ENCODE data around the gene TBC1D19.

The TBC1D19 gene

DNA sequence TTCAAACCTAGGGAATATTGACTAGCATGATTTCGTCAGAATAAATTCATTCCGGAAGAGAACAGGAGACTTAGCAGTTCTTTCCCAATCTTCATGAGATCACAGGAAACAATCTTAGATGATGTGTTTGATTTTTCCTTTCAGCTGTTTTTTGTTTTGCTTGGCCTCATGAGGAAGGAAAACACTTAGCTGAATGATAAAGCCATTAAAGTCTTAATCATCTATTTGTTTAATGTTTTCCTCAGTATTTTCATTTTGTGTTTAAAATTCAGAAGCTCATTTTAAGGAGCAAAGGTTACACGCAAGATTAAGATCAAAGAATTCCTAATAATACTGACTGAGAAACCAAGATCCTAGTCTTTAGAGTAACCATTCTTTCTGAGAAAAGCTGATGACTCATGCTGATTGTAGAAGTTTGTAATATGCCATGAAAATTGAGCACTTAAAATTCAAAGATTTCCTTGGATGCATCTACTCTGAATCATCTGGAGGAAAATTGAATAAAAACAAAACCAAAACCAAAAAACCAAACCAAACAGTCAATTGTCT, 15.4 kb upstream of the TBC1D19 start:
- no peak for DNase-seq (ENCODE audit: low read depth in 1 of 2, low spot score in 1 of 2)
- no peak overlapping the region for H3K27ac ChIP-seq (replicated peaks)
- H3K27me3 ChIP-seq (ENCODE audit: insufficient read depth, poor library complexity, severe bottlenecking) = no peaks in the 10 kb centered on the region
- no peak overlapping the region for H3K4me3 ChIP-seq (replicated peaks; ENCODE audit: insufficient read depth, low read length)
- TF ChIP-seq POLR2AphosphoS5 (IDR thresholded peaks at IDR 0.05; ENCODE audit: low read depth) (no peak), GABPA (IDR thresholded peaks at IDR 0.05; ENCODE audit: low read depth) (no peak)
- TF ChIP-seq, protein P1, sequence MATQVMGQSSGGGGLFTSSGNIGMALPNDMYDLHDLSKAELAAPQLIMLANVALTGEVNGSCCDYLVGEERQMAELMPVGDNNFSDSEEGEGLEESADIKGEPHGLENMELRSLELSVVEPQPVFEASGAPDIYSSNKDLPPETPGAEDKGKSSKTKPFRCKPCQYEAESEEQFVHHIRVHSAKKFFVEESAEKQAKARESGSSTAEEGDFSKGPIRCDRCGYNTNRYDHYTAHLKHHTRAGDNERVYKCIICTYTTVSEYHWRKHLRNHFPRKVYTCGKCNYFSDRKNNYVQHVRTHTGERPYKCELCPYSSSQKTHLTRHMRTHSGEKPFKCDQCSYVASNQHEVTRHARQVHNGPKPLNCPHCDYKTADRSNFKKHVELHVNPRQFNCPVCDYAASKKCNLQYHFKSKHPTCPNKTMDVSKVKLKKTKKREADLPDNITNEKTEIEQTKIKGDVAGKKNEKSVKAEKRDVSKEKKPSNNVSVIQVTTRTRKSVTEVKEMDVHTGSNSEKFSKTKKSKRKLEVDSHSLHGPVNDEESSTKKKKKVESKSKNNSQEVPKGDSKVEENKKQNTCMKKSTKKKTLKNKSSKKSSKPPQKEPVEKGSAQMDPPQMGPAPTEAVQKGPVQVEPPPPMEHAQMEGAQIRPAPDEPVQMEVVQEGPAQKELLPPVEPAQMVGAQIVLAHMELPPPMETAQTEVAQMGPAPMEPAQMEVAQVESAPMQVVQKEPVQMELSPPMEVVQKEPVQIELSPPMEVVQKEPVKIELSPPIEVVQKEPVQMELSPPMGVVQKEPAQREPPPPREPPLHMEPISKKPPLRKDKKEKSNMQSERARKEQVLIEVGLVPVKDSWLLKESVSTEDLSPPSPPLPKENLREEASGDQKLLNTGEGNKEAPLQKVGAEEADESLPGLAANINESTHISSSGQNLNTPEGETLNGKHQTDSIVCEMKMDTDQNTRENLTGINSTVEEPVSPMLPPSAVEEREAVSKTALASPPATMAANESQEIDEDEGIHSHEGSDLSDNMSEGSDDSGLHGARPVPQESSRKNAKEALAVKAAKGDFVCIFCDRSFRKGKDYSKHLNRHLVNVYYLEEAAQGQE (IDR thresholded peaks at IDR 0.05; ENCODE audit: insufficient replicate concordance, low read depth) = no peak

- DNase-seq (ENCODE audit: low read depth in 1 of 2, low spot score in 1 of 2) = no peak
- Histone ChIP-seq H3K4me3 (replicated peaks; ENCODE audit: insufficient read depth, low read length) (no peak overlapping the region), H3K27me3 (ENCODE audit: insufficient read depth, poor library complexity, severe bottlenecking) (no peaks in the 10 kb centered on the region), H3K27ac (replicated peaks) (no peak overlapping the region)
- TF ChIP-seq GABPA (IDR thresholded peaks at IDR 0.05; ENCODE audit: low read depth) (no peak), SPI1 (IDR thresholded peaks at IDR 0.05; ENCODE audit: borderline replicate concordance, low read depth) (no peak), POLR2AphosphoS5 (IDR thresholded peaks at IDR 0.05; ENCODE audit: low read depth) (no peak)
- TF ChIP-seq, protein P2, sequence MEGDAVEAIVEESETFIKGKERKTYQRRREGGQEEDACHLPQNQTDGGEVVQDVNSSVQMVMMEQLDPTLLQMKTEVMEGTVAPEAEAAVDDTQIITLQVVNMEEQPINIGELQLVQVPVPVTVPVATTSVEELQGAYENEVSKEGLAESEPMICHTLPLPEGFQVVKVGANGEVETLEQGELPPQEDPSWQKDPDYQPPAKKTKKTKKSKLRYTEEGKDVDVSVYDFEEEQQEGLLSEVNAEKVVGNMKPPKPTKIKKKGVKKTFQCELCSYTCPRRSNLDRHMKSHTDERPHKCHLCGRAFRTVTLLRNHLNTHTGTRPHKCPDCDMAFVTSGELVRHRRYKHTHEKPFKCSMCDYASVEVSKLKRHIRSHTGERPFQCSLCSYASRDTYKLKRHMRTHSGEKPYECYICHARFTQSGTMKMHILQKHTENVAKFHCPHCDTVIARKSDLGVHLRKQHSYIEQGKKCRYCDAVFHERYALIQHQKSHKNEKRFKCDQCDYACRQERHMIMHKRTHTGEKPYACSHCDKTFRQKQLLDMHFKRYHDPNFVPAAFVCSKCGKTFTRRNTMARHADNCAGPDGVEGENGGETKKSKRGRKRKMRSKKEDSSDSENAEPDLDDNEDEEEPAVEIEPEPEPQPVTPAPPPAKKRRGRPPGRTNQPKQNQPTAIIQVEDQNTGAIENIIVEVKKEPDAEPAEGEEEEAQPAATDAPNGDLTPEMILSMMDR (IDR thresholded peaks at IDR 0.05; ENCODE audit: insufficient read depth, low read length) = no peak
- TF ChIP-seq, protein P1 (IDR thresholded peaks at IDR 0.05; ENCODE audit: insufficient replicate concordance, low read depth) = no peak
Measured at GRCh38 chr4:26570596-26570995, 13.3 kb upstream of the TBC1D19 start.

DNA sequence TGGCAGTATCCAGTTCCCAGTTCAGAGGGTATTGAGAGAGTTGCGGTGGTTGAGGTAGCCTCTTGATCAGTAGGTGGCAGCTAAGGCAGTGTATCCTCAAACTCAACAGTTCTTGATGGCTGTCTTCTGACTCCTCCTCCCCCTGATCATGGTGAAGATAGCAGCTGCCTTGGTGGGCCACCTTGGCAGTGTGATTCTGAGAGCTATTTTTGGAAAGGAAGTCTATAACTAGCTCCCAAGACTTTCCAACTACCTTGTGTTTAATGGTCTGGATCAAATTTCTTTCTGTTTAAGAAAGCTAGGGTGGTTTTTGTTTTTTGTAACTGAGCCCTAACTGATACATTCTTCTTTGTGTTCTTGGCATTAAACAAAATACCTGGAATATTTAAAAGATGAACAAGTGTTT, 10.5 kb upstream of the TBC1D19 start:
- H3K4me3 ChIP-seq (replicated peaks; ENCODE audit: insufficient read depth, low read length) = no peak overlapping the region
- no peak overlapping the region for H3K27ac ChIP-seq (replicated peaks)
- DNase-seq (ENCODE audit: low read depth in 1 of 2, low spot score in 1 of 2) = no peak
- TF ChIP-seq, protein P2 (IDR thresholded peaks at IDR 0.05; ENCODE audit: insufficient read depth, low read length) = no peak
- no peak for TF ChIP-seq SPI1 (IDR thresholded peaks at IDR 0.05; ENCODE audit: borderline replicate concordance, low read depth)
- no peaks in the 10 kb centered on the region for H3K27me3 ChIP-seq (ENCODE audit: insufficient read depth, poor library complexity, severe bottlenecking)

DNA sequence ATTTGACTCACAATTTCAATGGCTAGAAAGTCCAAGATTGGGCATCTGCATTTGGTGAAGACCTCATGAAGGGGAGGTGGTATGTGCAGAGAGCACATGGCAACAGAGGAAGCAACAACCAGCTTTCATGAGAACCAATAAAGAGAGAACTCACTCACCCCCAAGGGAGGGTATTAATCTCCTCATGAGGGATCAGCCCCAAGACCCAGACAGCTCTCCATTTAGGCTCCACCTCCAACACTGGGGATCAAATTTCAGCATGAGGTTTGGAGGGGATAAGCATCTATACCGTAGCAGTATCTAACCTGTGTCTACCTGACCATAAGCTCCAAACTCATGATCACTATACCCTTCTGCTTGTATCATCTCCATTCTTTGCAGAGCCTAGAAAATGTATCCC, 9.3 kb upstream of the TBC1D19 start:
- Histone ChIP-seq H3K27ac (replicated peaks) (no peak overlapping the region), H3K27me3 (ENCODE audit: insufficient read depth, poor library complexity, severe bottlenecking) (no peaks in the 10 kb centered on the region), H3K4me3 (replicated peaks; ENCODE audit: insufficient read depth, low read length) (no peak overlapping the region)
- TF ChIP-seq, protein P2 (IDR thresholded peaks at IDR 0.05; ENCODE audit: insufficient read depth, low read length) = no peak
- TF ChIP-seq, protein P1 (IDR thresholded peaks at IDR 0.05; ENCODE audit: insufficient replicate concordance, low read depth) = no peak
- TF ChIP-seq SPI1 (IDR thresholded peaks at IDR 0.05; ENCODE audit: borderline replicate concordance, low read depth) (no peak), GABPA (IDR thresholded peaks at IDR 0.05; ENCODE audit: low read depth) (no peak), POLR2AphosphoS5 (IDR thresholded peaks at IDR 0.05; ENCODE audit: low read depth) (no peak)
- DNase-seq (ENCODE audit: low read depth in 1 of 2, low spot score in 1 of 2) = no peak
